ENCODE data around the gene ZDHHC13. TPM values are rescaled to one million over a fixed set of nuclear protein-coding genes. Genes with fewer than 3 reads are reported as not detected.
"Not testable (repeated sequence)": the region's sequence is repeated elsewhere in the genome, so short reads cannot be mapped to it uniquely, and the experiment has no call there.

The ZDHHC13 gene
- total RNA-seq, 1 donor from 2014 or later: 23.4 TPM

GRCh38 chr11:19122960-19123615, 6.1 kb downstream of the ZDHHC13 start:
- DNase-seq (ENCODE audit: low spot score, unreplicated experiment): no peak
- Mint-ChIP-seq H3K4me1 (ENCODE audit: low read depth) (peaks cover 7% of the 10 kb centered on the region), H3K36me3 (ENCODE audit: insufficient read depth) (peaks cover 25% of the 10 kb centered on the region), H3K27me3 (no peaks in the 10 kb centered on the region), H3K27ac (no peak overlapping the region), H3K9me3 (ENCODE audit: low read depth) (peaks cover 7% of the 10 kb centered on the region), H3K4me3 (ENCODE audit: low read depth) (no peak overlapping the region)
- TF ChIP-seq CTCF (IDR thresholded peaks at IDR 0.05; ENCODE audit: unreplicated experiment): no peak

GRCh38 chr11:19126562-19127325, 9.8 kb downstream of the ZDHHC13 start:
- not testable (repeated sequence) for H3K4me1 Mint-ChIP-seq (ENCODE audit: low read depth); DNase-seq (ENCODE audit: low spot score, unreplicated experiment); H3K4me3 Mint-ChIP-seq (ENCODE audit: low read depth); H3K27ac Mint-ChIP-seq; H3K27me3 Mint-ChIP-seq
- peaks cover 39% of the 10 kb centered on the region for H3K36me3 Mint-ChIP-seq (ENCODE audit: insufficient read depth)
- H3K9me3 Mint-ChIP-seq (ENCODE audit: low read depth): peaks cover 16% of the 10 kb centered on the region

- Mint-ChIP-seq H3K4me3 (ENCODE audit: low read depth) (no peak overlapping the region), H3K4me1 (ENCODE audit: low read depth) (no peaks in the 10 kb centered on the region), H3K9me3 (ENCODE audit: low read depth) (peaks cover 26% of the 10 kb centered on the region), H3K36me3 (ENCODE audit: insufficient read depth) (peaks cover 46% of the 10 kb centered on the region), H3K27me3 (no peaks in the 10 kb centered on the region), H3K27ac (no peak overlapping the region)
- no peak for DNase-seq (ENCODE audit: low spot score, unreplicated experiment)
- no peak for TF ChIP-seq CTCF (IDR thresholded peaks at IDR 0.05; ENCODE audit: unreplicated experiment)
These were observed 17.0 kb downstream of the ZDHHC13 start for GRCh38 chr11:19134004-19134403.

GRCh38 chr11:19136884-19137283, 19.9 kb downstream of the ZDHHC13 start:
- not testable (repeated sequence) for H3K4me1 Mint-ChIP-seq (ENCODE audit: low read depth); H3K4me3 Mint-ChIP-seq (ENCODE audit: low read depth); DNase-seq (ENCODE audit: low spot score, unreplicated experiment); H3K27ac Mint-ChIP-seq; H3K27me3 Mint-ChIP-seq
- H3K36me3 Mint-ChIP-seq (ENCODE audit: insufficient read depth): peaks cover 27% of the 10 kb centered on the region
- peaks cover 16% of the 10 kb centered on the region for H3K9me3 Mint-ChIP-seq (ENCODE audit: low read depth)

GRCh38 chr11:19145319-19145718, 28.4 kb downstream of the ZDHHC13 start:
- Mint-ChIP-seq H3K4me3 (ENCODE audit: low read depth) (no peak overlapping the region), H3K4me1 (ENCODE audit: low read depth) (peaks cover 2% of the 10 kb centered on the region), H3K27me3 (no peaks in the 10 kb centered on the region), H3K9me3 (ENCODE audit: low read depth) (no peaks in the 10 kb centered on the region), H3K36me3 (ENCODE audit: insufficient read depth) (peaks cover 9% of the 10 kb centered on the region), H3K27ac (no peak overlapping the region)
- no peak for TF ChIP-seq CTCF (IDR thresholded peaks at IDR 0.05; ENCODE audit: unreplicated experiment)
- no peak for DNase-seq (ENCODE audit: low spot score, unreplicated experiment)

- Mint-ChIP-seq H3K27me3 (no peaks in the 10 kb centered on the region), H3K4me1 (ENCODE audit: low read depth) (no peaks in the 10 kb centered on the region), H3K27ac (no peak overlapping the region), H3K36me3 (ENCODE audit: insufficient read depth) (peaks cover 15% of the 10 kb centered on the region), H3K4me3 (ENCODE audit: low read depth) (no peak overlapping the region), H3K9me3 (ENCODE audit: low read depth) (no peaks in the 10 kb centered on the region)
- TF ChIP-seq CTCF (IDR thresholded peaks at IDR 0.05; ENCODE audit: unreplicated experiment): no peak
- no peak for DNase-seq (ENCODE audit: low spot score, unreplicated experiment)
These were observed 39.9 kb downstream of the ZDHHC13 start for GRCh38 chr11:19156892-19157291.

Measured in progenitor cell of endocrine pancreas (in vitro differentiated cells).